Gastroesophageal sphincter (tissue), 3 donors: ENCODE results near the gene DAPK1.
A peak's percentile ranks its signal among the peaks of the same experiment; 100 is the strongest.

Source experiments
- CTCF ChIP-seq, 4 experiments: fragments of 200-600 bp in 2 of 4; fragments of 450-650 bp in 2 of 4; sonication (generic) in 1 of 4; IDR thresholded peaks; one replicate each; pipeline ENCODE4 v1.5.1; 2017 to 2019; ENCODE audit warnings: antibody characterized with exemption in 4 of 4, mild to moderate bottlenecking in 2 of 4, moderate library complexity in 2 of 4
- POLR2AphosphoS5 ChIP-seq: sonication (generic); formaldehyde crosslinking; IDR thresholded peaks from one replicate; pipeline ENCODE4 v1.6.1; 2017; ENCODE audit warnings: antibody characterized with exemption

GRCh38 chr9:87667164-87667738 lies 169.6 kb downstream of the DAPK1 start:
- no peak for TF ChIP-seq POLR2AphosphoS5
- peak in 2 of 4 experiments; percentile 12 to 34 for TF ChIP-seq CTCF (IDR thresholded peaks at IDR 0.05)
